ENCODE results near the gene MTOR.
"Not testable (repeated sequence)": the region's sequence is repeated elsewhere in the genome, so short reads cannot be mapped to it uniquely, and the experiment has no call there.

The MTOR gene

DNA sequence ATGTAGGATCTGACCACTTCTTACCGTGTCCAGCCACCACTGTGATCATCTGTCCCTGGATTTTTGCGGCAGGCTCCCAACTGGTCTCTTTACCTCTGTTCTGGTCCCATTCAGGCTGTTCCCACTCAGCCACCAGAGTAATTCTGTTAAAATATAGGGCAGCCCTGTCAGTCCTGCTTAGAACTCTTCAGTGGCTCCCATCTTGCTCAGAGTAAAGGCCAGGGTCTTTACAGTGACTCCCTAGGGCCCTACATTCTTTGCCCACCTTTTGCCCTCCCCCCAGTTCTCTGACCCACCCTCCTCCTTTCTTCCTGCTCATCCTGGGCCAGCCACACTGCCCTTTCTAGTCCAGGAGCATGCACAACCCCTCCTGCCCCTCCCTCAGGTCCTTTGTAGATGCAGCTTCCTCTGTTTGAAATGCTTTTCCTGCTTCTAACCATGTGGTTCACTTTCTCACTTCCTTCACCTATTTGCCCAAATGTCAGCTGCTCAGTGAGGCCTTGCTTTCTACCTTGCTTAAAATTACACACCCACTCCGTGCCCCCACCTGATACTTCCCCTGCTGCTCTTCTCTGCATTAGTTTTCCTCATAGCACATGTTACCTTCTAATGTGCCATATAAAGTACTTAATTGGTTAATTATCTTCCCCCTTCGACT is 18.5 kb upstream of the MTOR start:
- TF ChIP-seq, protein P1, sequence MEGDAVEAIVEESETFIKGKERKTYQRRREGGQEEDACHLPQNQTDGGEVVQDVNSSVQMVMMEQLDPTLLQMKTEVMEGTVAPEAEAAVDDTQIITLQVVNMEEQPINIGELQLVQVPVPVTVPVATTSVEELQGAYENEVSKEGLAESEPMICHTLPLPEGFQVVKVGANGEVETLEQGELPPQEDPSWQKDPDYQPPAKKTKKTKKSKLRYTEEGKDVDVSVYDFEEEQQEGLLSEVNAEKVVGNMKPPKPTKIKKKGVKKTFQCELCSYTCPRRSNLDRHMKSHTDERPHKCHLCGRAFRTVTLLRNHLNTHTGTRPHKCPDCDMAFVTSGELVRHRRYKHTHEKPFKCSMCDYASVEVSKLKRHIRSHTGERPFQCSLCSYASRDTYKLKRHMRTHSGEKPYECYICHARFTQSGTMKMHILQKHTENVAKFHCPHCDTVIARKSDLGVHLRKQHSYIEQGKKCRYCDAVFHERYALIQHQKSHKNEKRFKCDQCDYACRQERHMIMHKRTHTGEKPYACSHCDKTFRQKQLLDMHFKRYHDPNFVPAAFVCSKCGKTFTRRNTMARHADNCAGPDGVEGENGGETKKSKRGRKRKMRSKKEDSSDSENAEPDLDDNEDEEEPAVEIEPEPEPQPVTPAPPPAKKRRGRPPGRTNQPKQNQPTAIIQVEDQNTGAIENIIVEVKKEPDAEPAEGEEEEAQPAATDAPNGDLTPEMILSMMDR (conservative IDR thresholded peaks at IDR 0.05; ENCODE audit: control insufficient read depth, insufficient read depth, low read depth, low read length): no peak
- no peak overlapping the region for H3K4me3 ChIP-seq (ENCODE audit: control insufficient read depth, low read depth, low read length)
- DNase-seq (ENCODE audit: low read depth): no peak

DNA sequence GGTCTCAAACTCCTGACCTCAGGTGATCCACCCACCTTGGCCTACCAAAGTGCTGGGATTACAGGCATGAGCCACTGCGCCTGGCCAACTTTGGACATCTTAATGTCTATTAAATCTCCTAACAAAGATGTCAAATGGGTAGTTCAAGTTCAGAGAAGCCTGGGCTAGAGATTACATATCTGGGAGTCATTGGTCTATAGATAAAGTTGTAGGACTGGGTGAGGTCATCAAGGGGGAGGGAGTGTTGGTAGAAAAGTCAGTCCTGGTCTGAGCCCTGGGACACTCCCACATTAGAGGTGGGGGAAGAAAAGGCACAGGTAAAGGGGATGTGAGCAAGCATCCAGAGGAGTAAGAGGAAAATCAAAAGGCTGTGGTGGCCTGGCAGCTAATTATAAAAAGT is 17.3 kb upstream of the MTOR start:
- no peak for DNase-seq (ENCODE audit: low read depth)
- TF ChIP-seq, protein P1 (conservative IDR thresholded peaks at IDR 0.05; ENCODE audit: control insufficient read depth, insufficient read depth, low read depth, low read length): no peak
- H3K4me3 ChIP-seq (ENCODE audit: control insufficient read depth, low read depth, low read length): no peak overlapping the region

DNA sequence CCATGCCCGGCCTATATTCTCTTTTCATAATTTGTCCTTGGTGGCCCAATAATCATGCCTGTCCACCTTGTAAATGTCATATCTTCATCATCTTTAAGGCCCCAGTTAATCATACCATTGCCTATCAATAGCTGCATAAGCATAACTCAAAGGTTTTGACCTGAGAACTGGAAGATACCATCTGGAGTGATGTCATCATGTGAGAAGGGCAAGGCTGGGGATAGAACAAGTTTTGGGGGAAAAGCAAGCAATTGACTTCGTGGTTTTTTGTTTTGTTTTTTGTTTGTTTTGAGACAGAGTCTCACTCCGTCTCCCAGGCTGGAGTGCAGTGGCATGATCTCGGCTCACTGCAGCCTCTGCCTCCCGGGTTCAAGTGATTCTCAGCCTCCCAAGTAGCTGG is 16.8 kb upstream of the MTOR start:
- TF ChIP-seq, protein P1 (conservative IDR thresholded peaks at IDR 0.05; ENCODE audit: control insufficient read depth, insufficient read depth, low read depth, low read length): no peak
- DNase-seq (ENCODE audit: low read depth): no peak
- H3K4me3 ChIP-seq (ENCODE audit: control insufficient read depth, low read depth, low read length): no peak overlapping the region

DNA sequence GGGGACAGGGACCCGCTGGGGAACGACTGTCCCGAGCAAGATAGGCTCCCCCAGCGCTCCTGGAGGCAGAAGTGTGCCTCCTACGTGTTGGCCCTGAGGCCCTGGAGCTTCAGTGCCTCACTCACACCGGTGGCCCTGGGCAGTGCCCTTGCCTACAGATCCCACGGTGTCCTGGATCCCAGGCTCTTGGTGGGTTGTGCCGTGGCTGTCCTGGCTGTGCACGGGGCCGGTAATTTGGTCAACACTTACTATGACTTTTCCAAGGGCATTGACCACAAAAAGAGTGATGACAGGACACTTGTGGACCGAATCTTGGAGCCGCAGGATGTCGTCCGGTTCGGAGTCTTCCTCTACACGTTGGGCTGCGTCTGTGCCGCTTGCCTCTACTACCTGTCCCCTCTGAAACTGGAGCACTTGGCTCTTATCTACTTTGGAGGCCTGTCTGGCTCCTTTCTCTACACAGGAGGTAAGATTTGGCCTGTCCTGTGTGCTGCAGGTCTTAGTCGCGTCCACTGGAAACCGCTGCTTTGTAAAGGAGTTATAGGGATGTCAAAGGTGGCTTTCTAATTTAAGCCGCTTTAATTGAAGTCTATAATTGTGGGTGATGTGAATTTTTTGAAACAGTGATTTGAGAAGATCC is 11.4 kb upstream of the MTOR start:
- TF ChIP-seq, protein P1 (conservative IDR thresholded peaks at IDR 0.05; ENCODE audit: control insufficient read depth, insufficient read depth, low read depth, low read length): no peak
- DNase-seq (ENCODE audit: low read depth): no peak
- H3K4me3 ChIP-seq (ENCODE audit: control insufficient read depth, low read depth, low read length): peak overlapping the region; percentile 75

DNA sequence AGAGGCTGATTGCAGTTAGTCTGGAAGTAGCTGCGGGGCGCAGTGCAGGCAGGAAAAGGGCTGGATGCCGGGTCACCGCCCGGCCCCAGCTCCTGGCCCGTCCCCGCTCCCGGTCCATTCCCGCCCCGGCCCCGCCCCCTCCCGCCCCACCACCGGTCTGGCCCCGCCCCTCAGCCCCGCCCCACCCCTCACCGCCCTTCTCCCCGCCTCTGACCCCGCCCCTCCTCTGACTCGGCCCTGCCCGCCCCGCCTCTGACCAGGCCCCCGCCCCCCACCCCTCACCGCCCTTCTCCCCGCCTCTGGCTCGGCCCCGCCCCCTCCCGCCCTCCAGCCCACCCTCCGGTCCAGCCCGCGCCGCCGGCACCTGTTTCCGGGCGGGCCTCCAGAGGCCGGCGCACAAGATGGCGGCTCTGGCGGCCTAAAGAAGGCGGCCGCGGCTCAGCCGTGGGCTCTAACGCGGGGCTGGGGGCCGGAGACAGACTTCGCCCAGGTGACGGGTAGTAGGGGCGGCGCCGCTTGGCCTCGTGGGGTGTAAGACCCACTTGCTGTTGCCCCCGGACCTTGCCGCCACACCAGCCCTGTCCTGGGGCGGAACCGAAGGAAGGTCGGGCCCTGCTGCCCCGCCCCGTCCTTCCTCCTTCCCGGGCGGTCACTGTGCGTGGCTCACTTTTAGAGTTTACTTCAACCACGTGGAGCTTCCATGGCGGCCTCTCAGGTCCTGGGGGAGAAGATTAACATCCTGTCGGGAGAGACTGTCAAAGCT is 10.7 kb upstream of the MTOR start, which contains the start of gene UBIAD1:
Gene UBIAD1, plus strand, starts transcription at position 367 of the 763 bp plus-strand sequence. Its CDS starts 334 bp downstream, at position 701.
- DNase-seq (ENCODE audit: low read depth): peak; percentile 77
- peak within 1 kb of the TSS; percentile 75 for H3K4me3 ChIP-seq (ENCODE audit: control insufficient read depth, low read depth, low read length)
- TF ChIP-seq, protein P1 (conservative IDR thresholded peaks at IDR 0.05; ENCODE audit: control insufficient read depth, insufficient read depth, low read depth, low read length): no peak

DNA sequence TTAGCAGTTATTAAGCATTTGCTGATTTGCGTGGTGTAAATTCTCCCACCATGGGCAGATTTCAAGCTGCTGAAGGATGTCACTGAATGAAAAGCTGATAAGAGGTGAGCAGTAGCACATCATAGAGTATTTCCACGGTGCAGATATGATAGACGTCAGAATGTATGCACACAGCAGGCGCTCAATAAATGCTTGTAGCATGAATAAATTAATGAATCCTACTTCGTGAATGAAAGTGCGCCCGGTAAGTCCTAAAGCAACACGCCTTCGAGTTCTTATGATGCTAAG is 10.1 kb upstream of the MTOR start:
- TF ChIP-seq, protein P1 (conservative IDR thresholded peaks at IDR 0.05; ENCODE audit: control insufficient read depth, insufficient read depth, low read depth, low read length): peak; percentile 15
- no peak for DNase-seq (ENCODE audit: low read depth)
- peak overlapping the region; percentile 28 for H3K4me3 ChIP-seq (ENCODE audit: control insufficient read depth, low read depth, low read length)

DNA sequence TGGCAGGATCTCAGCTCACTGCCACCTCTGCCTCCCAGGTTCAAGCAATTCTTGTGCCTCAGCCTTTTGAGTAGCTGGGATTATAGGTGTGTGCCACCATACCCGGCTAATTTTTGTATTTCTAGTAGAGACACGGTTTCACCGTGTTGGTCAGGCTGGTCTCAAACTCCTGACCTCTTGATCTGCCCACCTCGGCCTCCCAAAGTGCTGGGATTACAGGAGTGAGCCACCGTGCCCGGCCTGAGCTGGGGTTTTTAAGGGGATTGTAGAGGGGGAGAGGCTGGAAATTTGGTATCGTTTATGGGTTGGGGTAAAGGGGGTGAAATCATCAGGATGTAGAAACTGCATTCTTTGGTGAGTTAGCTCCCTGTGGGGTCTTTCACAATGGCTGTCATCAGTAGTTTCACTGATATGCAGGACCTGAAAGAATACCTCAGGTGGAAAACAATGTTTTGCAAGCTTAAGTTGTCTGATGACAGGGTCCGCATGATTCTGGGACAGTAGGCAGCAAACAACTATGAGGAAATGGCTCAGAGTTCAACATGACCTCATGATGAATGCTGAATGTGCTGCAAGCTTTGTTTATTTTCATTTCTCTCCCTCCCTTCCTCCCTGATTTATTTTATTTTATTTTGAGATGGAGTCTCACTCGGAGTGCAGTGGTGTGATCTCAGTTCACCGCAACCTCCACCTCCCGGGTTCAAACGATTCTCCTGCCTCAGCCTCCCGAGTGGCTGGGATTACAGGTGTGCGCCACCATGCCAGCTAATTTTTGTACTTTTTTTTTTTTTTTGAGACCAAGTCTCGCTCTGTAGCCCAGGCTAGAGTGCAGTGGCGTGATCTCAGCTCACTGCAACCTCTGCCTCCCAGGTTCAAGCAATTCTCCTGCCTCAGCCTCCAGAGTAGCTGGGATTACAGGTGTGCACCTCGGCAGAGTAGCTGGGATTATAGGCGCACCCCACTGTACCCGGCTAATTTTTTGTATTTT is 5.3 kb upstream of the MTOR start:
- H3K4me3 ChIP-seq (ENCODE audit: control insufficient read depth, low read depth, low read length): not testable (repeated sequence)
- DNase-seq (ENCODE audit: low read depth): peak; percentile 87
